ENCODE results near the gene BMP8B.
"Not testable (repeated sequence)": the region's sequence is repeated elsewhere in the genome, so short reads cannot be mapped to it uniquely, and the experiment has no call there.

BMP8B gene, protein sequence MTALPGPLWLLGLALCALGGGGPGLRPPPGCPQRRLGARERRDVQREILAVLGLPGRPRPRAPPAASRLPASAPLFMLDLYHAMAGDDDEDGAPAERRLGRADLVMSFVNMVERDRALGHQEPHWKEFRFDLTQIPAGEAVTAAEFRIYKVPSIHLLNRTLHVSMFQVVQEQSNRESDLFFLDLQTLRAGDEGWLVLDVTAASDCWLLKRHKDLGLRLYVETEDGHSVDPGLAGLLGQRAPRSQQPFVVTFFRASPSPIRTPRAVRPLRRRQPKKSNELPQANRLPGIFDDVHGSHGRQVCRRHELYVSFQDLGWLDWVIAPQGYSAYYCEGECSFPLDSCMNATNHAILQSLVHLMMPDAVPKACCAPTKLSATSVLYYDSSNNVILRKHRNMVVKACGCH

DNA sequence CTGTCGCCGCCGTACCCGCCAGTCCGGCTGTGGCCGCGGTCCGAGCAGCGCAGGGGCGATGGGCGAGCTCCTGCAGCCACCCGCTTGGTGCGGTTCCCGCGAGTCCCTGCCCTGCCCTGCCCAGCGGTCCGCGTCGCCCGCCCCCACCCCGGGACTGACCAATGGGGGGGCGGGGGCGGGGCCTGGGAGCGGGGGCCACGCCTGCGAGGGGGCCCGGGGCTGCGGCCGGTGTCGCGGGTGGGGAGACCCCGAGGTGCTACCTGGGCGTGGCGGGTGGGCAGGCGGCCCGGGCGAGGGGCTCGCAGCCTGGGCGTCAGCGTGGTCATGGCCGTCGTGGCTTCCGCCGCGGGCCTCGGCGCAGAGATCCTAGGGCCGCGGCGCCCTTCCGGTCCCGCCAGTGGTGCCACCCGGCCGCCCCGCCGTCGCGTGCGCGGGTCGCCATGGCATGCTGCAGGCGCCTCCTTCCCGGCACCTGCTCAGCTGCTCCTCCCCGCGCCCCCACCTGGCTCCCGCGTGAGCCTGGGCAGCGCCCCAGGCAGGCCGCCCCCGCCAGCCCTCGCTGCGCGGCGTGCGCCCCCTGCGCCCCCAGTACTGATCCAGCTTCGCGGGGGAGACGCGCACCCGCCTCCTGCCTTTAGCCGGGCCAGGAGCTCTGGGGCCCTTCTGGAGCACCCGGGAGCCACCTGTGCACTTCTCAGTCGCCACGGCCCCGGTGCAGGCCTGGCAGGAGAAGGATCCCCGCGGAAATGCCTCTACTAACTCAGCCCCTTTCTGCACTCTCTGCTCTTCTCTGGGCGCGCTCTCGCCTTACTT, at the start of gene BMP8B:
TSS of gene BMP8B (minus strand) at position 108 of the 813 bp plus-strand sequence. CDS start 380 bp downstream, outside the sequence.
- DNase-seq (ENCODE audit: low read depth, low spot score), result no peak

DNA sequence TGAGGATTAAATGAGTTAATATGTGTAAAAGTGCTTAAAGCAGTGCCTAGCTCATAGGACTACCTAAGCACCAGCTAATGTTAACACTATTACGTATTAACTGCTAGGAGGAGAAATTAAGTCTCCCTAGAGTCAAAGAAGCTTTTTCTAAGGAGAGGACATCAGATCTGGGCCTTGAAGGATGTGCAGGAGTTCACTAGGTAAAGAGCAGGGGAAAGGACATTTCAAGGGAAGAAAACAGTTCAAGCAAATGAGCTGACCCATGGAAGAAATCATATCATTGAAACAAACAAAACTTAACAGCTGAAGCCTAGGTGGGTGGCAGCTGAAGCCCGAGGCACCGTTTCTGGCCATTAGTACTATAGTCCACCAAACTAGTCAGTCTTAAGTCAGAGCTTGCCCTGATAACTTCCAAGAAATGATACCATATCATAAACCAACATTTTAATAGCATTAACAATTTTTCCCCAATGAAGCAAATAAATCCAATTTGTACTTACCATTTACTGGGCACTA, 48.0 kb upstream of the BMP8B start:
- DNase-seq (ENCODE audit: low read depth, low spot score), result no peak

DNA sequence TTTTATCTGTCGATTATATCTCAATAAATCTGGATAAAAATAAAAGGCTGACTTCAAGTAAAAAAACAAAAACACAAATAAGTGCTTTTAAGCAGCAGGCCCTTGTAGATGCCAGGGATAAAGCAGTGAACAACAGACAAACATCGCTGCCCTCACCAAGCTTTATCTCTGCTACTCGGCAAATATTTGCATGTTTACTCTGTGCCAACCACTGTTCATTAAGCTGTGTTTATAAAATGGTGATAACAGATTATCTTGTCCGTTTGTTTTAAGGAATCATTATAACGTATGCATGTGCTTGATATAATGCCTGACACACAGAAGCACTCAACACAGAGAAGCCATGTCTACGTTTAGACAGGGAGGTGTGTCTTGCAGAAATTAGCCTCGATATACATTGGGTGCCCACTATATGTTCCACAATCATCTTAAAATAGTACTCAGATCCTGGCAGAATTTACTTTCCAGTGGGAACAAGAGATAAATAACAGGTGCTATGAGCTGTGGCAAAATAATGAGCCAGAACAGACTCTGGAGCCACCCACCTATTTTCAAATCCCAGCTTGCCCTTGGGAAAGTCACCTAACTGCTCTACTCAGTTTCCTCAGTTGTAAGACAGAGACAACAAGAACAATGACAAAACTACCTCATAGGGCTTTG, 47.4 kb upstream of the BMP8B start:
- DNase-seq (ENCODE audit: low read depth, low spot score), result no peak

DNA sequence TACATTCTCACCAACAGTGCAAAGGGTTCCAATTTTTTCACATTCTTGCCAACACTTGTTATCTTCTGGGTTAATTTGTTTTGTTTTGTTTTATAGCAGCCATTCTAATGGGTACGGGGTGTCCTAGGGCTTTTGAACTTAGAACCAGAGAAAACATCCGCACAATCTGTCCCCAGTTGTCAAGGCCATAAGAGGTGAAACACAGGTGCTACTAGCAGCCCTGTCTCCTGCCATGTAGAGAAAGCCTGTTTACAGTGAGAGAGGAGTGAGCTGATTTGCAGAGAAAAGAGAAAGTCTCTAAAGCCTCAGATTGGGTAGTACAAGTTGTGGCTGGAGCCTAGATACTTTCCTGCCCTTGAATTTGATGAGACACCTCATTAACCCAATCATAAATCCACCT, 46.4 kb upstream of the BMP8B start:
- DNase-seq (ENCODE audit: low read depth, low spot score), result no peak

DNA sequence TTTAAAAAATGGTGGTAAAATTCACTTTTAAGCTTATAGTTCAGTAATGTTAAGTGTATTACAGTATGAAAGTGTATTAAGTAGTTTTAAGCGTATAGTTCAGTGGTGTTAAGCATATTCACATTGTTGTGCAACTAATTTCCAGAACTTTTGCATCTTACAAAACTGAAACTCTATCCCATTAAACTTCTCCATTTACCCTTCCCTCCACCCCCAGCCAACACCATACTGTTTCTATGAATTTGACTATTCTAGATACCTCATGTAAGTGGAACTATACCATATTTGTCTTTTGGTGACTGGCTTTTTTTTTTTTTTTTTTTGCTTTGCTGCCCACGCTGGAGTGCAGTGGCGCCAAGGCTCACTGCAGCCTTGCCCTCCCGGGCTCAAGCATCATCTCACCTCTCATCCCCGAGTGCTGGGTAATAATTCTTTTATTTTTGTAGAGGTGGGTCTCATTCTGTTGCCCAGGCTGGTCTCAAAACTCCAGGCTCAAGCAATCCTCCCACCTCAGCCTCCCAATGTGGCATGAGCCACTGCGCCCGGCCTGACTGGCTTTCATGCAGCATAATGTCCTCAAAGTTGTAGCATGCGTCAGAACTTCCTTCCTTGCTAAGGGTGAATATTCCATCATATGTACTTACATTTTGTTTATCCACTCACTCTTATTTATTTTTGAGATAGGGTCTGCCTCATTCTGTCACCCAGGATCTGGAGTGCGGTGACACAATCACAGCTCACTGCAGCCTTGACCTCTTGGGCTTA, 45.1 kb upstream of the BMP8B start:
- DNase-seq (ENCODE audit: low read depth, low spot score), result no peak

DNA sequence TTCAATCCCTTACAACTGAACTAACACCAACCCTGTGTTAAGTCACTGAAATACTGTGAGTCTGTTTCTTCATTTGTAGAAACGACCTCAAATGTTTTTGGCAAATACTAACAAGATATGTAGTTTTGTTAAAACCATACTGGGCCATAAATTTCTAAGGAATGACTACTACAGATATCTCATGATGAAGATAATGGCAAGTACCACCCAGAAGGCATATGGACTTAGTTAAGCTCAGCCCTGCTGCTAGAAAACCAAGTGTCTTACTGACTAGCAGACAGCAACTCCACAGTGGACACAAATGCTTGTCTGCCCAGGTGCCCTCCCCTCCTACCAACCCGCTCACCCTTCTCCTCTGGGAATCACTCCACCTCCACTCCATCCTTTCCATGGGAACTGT, 44.5 kb upstream of the BMP8B start:
- no peak for DNase-seq (ENCODE audit: low read depth, low spot score)

DNA sequence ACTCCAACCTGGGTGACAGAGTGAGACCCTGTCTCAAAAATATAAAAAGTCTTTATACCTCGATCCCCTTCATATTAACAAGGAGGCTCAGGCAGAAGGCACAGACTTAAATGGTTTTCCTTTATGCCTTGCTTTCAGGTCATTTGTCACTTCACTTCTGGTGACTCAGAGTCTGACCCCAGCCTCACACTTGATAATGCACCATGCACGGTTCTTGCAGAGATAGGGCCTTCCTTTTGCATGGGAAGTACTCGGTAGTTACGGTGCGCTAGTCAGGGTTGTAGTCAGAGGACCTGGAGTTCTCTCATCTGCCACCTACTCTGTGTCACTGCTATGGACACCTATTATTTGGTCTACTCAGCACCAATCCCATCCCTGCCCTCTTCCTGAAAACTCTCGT, 43.6 kb upstream of the BMP8B start:
- DNase-seq (ENCODE audit: low read depth, low spot score), result no peak

DNA sequence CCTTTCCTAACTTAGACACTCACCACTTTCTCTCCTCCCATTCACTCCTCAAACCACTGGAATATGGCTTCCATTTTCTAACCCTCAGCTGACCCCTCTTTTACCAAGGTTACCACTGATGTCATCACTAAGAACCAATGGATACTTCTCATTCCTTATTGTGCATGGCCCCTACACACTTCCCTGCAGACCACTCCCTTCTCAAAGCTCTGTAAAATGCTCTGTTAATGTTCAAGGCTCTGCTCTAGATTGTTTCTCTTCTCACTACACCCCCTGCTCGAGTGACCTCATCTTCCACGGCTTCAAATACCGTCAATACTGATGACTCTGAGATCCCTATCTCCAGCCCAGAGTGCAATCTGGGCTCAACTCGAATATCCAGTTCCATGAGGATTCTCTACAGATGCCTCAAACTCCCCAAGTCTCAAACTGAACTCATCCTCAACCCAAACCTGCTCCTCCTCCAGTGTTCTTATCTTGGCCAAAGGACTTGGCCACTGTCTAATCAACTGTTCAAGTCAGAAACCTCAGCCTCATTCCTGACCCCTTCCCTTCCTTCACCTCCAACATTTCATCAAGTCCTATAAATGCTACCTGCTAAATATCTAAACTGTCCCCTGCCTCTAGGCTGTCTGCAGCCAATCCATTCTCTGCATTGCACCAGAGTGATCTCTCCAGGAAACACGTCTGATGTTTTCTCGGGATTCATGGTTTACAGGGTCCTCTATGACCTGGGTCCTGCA, 41.3 kb upstream of the BMP8B start:
- no peak for DNase-seq (ENCODE audit: low read depth, low spot score)

DNA sequence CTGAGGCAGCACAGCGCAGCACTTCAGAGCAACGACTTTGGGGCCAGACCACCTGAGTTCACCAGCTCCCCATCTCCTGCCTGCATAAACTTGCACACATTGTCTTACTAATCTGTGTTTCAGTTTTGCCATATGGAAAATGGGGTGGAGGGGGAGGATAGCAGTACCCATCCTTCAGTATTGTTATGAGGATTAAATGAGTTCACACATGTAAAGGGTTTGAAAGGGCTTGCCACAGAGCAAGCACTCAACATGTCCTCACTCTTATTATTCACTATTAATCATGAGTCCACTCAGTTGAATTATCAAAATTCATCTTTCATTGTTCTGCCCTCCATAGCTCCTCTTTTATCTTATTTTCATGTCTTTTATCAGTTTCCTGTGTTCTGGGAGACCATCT, 40.1 kb upstream of the BMP8B start:
- no peak for DNase-seq (ENCODE audit: low read depth, low spot score)

DNA sequence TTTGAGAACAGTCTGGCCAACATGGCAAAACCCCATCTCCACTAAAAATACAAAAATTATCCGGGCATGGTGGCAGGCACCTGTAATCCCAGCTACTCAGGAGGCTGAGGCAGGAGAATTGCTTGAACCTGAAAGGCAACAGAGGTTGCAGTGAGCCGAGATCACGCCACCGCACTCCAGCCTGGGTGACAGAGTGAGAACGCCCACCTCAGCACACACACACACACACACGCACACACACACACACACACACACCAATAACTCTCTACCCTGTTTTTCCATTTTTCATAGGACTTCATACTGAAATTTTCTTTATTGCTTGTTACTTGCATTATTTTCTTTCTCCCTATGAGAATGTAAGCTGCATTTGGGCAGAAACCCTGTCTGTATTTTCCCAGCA, 39.6 kb upstream of the BMP8B start:
- not testable (repeated sequence) for DNase-seq (ENCODE audit: low read depth, low spot score)

DNA sequence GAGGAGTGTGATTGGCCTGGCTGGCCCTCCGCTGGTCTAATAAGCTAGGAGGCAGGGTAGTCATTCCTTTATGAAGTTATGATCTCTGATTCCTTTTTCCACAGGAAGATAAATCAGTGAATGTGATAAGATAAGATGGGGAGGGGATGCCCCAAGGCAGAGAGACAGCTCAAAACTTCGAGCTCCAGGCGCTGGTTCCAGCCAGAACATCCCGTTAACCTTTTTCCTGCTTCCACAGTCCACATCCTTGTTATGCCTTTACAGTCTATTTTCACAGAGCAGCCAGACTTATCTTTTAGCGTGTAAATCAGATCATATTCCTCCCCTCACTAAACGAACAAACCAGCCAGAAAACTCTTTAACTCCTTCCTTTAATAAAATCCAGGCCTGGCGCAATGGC, 38.5 kb upstream of the BMP8B start:
- no peak for DNase-seq (ENCODE audit: low read depth, low spot score)

DNA sequence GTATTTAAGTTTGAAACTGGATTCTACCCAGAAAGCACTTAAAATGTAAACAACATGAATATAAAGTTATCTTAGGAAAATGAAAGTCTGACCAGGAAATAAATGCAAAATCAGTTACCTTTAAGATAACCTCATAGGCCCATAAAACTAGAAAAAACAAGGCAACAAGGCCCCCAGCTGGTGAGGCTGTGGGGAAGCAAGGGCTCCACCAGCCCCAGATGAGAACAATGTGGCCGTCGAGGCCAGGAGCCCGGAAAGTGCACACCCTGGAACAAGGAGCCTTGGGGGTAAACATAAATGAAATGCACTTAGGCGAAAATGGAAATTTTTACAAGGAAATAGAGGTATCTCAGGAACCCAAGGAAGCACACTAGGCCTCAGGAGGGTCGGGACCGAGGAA, 37.9 kb upstream of the BMP8B start:
- no peak for DNase-seq (ENCODE audit: low read depth, low spot score)

DNA sequence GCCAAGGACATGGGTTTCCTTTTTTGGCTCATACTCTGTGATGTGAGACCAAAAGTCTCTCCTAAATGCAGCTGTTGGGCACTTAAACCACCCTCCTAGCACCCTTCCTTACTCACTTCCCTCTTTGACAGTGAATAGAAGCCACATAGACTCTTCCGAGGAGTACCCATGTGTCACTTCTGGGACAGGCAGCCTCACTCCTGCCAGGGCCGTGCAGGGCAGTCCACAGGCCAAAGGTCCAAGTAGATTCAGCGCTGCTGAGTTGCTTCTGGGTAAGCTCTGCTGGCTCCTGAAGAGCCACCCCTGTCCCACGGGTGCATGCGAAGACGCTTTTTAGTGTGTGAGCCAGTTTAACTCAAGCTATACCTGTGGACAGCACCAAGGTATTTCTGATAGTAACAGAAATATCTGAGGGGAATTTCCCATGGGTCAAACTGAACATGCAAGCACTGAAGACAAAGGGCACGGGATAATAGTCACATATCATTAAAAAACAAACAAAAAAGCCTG, 36.8 kb upstream of the BMP8B start:
- DNase-seq (ENCODE audit: low read depth, low spot score), result no peak

DNA sequence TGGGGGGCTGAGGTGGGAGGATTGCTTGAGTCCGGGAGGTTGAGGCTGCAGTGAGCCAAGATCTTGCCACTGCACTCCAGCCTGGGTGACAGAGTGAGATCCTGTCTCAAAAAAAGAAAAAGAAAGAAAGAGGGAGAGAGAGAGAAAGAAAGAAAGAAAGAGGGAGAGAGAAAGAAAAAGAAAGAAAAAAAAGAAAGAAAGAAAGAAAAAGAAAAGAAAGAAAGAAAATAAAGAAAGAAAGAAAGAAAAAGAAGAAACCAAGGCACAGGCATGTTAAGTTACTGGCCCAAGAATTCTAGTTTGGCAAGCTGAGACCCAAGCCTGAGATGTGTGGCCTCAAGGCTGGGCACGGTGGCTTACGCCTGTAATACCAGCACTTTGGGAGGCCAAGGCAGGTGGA, 34.8 kb upstream of the BMP8B start:
- DNase-seq (ENCODE audit: low read depth, low spot score), result not testable (repeated sequence)

DNA sequence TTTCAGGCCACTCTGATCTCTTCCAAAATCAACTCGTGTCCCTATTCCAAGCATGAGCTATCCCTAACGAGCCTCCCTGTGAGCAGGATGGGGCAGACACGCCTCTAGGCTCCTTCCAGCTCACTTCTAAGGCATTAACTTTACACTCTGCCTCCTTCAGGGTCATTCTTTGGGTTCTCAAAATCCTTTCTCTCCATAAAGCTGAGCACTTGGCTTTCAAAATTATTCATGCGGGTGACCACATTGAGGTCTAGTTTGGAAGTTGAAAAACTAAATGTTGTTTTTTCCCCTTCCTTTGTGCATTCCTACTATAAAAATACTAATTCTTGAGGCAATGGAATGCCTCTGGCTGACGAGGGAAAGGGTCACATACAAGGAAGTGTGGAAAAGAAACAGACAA, 33.5 kb upstream of the BMP8B start:
- DNase-seq (ENCODE audit: low read depth, low spot score), result no peak

DNA sequence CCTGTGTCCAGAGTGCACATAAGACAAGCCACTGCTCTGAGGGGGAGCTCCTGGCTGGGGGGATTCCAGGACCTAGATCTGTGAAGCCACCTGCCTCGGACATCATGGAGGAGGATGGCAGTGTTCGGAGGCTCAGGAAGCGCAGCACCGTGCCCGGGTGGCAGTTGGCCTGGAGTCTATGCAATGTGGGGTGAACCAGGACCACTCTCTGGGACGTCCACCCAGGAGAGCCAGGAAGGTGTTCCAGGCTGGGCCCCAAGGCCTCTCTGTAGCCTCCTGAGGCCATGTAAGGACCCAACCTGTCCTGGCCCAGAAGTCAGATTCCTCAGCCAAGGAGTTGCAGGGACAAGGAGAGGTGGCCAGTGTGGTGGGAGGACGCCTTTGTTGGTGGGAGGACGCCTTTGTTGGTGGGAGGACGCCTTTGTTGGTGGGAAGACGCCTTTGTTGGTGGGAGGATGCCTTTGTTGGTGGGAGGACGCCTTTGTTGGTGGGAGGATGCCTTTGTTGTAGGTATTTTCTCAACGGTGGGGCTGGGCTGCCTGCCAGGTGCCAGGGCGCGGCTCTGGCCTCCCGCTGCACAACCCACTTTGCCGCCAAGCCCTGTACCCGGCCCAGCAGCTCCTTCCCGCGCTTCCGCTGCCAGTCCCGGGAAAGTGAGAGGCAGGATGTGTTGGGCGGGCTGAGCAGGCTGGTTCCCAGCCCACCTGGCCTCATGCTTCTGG, 30.6 kb upstream of the BMP8B start:
- no peak for DNase-seq (ENCODE audit: low read depth, low spot score)

DNA sequence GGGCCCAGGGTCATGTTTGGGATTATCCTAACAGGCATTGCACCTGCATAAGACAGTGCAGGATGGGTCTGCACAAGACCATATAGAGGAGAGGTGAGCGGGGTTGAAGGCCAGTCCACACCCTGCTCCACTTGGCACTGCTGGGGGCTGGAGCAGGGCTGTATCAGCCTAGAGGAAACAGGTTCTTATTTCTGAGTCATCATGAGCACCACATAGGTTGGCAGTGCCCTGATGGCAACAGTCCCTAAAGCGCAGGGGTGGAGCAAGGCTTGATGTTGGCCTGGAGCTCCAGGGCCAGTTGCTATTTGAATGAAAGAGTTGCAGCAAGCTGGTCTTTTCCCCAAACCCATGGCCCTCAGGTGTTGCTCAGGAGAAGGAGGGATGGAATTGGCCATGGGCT, 29.8 kb upstream of the BMP8B start:
- DNase-seq (ENCODE audit: low read depth, low spot score), result no peak

DNA sequence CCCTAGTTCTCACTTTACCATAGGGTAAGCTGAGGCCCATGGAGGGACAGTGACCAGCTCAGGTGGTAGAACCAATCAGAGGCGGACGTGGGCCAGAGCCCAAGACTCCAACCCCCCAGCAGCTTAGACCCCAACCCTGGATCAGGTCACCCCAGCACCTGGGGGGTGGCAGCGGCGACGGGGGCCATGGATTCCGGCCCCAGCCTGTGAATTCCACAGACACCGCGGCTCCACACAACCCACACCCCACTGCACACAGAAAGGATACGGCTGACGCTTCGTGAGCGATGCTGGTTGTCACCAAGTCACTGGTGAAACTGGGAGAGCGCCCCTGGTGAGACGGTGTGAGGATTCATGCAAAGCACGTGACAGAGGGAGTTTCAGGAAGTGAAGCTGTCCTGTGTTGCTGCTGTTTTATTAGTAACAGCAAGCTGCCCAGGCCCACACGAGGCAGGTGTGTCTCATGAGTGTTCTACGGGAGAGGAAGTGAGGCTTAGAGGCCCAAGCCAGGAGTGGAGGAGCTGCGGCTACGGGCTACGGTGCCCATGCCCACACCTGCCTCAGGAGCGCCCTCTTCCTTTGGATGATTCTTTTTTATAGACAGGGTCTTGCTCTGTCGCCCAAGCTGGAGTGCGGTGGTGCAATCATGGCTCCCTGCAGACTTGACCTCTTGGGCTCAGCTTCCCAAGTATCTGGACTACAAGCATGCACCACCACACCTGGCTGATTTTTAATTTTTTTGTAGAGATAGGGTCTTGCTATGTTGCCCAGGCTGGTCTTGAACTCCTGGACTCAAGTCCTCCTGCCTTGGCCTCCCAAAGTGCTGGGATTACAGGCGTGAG, 28.6 kb upstream of the BMP8B start:
- not testable (repeated sequence) for DNase-seq (ENCODE audit: low read depth, low spot score)

Data from brain pericyte (primary cell).